Astrocyte of the spinal cord (primary cell): ENCODE results near the gene ALK.

Source experiments
- DNase-seq: peaks from one replicate; pipeline ENCODE4 v3.0.0; 2011; ENCODE audit warnings: low read depth, low spot score
- H3K4me3 ChIP-seq: 2 replicates; pipeline ENCODE4 v1.5.1; 2011; ENCODE audit warnings: low read depth, mild to moderate bottlenecking, low read length, moderate library complexity
- CTCF ChIP-seq: IDR thresholded peaks from 2 replicates; pipeline ENCODE4 v1.5.1; 2012; ENCODE audit warnings: low read depth, mild to moderate bottlenecking, low read length, inconsistent platforms
- in situ Hi-C: cut with HindIII; loops from 2 replicates; pipeline ENCODE4 v1.10.0; 2017; ENCODE audit warnings: low sequenced_read_pairs

Gene ALK

DNA sequence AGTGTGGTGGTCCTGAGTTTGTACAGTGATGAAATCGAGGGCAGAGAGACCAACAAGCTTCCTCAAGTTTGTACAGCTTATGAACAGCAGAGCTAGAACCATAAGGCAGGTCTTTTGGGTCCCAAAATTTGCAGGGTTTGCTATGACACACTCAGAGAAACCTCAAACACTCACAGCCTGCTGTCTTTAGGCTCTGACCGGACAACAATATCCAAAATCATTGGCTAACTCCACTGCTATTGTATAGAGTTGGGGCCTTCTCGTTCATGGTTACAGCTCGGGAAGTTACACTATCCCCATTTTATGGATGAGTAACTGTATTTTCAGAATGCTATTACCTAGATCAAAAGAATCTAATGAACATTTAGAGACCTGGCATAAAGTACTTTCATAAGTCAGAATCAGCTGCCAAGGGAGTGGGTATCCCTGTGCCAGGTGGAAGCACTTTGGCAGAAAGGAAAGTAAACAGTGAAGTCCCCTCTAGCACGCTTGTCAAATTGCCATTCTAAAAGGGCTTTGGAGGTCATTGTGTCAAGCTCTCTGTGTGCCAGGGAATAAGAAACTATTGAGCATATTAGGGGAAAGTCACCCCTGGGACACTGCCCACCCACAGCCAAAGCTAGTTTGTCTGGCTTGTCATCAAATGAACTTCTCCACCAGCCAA is 331.8 kb downstream of the ALK start:
- in situ Hi-C loops = no loop called here
- no peak overlapping the region for H3K4me3 ChIP-seq
- DNase-seq = no peak
- no peak for TF ChIP-seq CTCF

GRCh38 chr2:29587402-29588190 is 333.8 kb downstream of the ALK start:
- no peak for TF ChIP-seq CTCF
- in situ Hi-C loops = no loop called here
- H3K4me3 ChIP-seq = no peak overlapping the region
- DNase-seq = no peak

DNA sequence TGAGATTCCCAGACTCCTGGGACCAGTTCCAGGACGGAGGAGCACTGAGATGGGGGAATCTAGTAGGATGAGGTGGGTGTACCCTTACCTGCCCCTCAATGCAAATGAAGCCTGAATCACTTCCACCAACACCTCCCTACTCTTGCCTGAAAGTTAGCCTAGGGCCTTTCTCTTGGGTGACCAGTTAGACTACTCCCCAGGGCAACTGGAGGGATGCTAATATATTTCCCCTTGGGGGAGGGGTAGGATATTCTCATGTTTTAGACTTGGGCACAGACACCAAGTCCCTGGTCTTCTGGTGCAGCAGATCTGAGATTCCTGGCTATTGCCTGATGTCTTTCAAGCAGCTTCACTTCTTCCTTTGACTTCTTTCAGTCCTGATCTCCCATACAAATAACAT is 334.5 kb downstream of the ALK start:
- no peak for DNase-seq
- in situ Hi-C loops = no loop called here
- H3K4me3 ChIP-seq = no peak overlapping the region
- no peak for TF ChIP-seq CTCF

GRCh38 chr2:29583548-29584156 is 337.7 kb downstream of the ALK start:
- H3K4me3 ChIP-seq = no peak overlapping the region
- no peak for TF ChIP-seq CTCF
- no peak for DNase-seq
- in situ Hi-C loops = no loop called here

- DNase-seq = no peak
- in situ Hi-C loops = no loop called here
- TF ChIP-seq CTCF = no peak
- H3K4me3 ChIP-seq = no peak overlapping the region
Measured at GRCh38 chr2:29583104-29583503, 338.3 kb downstream of the ALK start.

- H3K4me3 ChIP-seq = no peak overlapping the region
- no peak for DNase-seq
- in situ Hi-C loops = no loop called here
- no peak for TF ChIP-seq CTCF
Measured at GRCh38 chr2:29582062-29582461, 339.3 kb downstream of the ALK start.
